GM19239 (cell line): ENCODE data around the gene CNOT4.
"Not testable (repeated sequence)": the region's sequence is repeated elsewhere in the genome, so short reads cannot be mapped to it uniquely, and the experiment has no call there.

Experiments used
- DNase-seq: peaks from one replicate; pipeline ENCODE4 v3.0.0; 2011; ENCODE audit warnings: low spot score; ENCODE audit not compliant: insufficient read length
- FAIRE-seq: peaks from 2 replicates; lab custom pipeline; 2011; peaks lifted over from hg19 to GRCh38; lab: Jason Lieb, UNC

Gene CNOT4

DNA sequence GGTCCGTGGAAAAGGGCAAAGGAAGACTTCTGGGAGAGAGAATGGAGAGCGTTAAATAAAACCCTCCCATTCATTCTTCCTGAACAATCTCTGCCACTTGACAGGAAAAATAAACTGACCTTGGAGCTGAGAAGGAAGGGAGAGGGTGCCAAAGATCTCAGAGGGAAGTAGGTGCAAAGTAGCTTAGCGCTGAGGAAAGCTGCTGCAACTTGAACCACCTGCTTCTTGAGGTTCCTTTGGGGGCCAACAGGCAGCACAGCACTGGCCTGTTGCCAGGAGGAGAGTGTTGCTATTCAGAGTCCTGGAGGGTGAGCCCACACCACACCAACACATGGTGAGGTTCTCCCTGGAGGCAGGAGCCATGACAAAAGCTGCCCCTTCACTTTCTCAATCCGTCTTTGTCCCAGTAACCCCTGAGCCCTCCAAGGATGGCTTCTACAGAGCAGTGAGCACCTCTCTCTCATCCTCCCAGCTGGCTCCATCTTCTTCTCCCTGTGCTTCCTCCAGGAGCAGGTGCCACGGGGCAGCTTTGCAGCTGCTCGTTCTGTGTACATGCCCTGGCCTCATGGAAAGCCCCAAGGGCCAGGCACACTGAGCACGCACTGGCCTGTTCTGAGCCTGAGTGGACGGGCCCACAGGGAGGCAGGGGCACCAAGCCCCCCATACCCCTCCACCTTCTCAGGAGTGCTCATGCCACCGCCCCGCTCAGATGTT lies 174.9 kb downstream of the CNOT4 start:
- no peak for DNase-seq
- no peak for FAIRE-seq

GRCh38 chr7:135333946-135334345 lies 176.0 kb downstream of the CNOT4 start:
- FAIRE-seq: no peak
- no peak for DNase-seq

DNA sequence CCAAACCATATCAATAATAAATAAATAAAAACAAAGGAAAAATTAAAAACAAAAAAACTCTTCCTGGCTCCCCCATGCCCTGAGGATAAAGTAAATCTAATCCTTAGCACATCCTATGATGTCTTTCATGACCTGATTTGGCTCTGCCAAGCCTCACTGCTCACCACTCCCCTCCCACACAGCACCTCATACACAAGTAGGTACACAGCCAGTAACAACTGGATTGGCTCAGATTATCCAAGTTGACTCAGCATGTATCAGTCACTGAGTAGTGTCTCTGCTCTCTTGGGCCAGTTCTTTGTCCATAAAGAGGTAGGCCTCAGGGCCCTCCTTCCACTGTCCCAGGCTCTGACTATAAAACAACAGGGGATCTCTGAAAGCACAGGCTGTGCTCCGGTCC lies 176.7 kb downstream of the CNOT4 start:
- DNase-seq (no peak), FAIRE-seq (no peak)

GRCh38 chr7:135330088-135330487 lies 179.8 kb downstream of the CNOT4 start:
- FAIRE-seq: no peak
- DNase-seq: no peak

- FAIRE-seq: no peak
These were observed 181.4 kb downstream of the CNOT4 start for GRCh38 chr7:135328526-135328925.

GRCh38 chr7:135328053-135328452 lies 181.8 kb downstream of the CNOT4 start:
- no peak for DNase-seq
- no peak for FAIRE-seq

More at GRCh38 chr7:135328526-135328925, 181.4 kb downstream of the CNOT4 start:
- no peak for DNase-seq

- no peak for FAIRE-seq
- no peak for DNase-seq
These were observed 182.4 kb downstream of the CNOT4 start for GRCh38 chr7:135327458-135327857.

DNA sequence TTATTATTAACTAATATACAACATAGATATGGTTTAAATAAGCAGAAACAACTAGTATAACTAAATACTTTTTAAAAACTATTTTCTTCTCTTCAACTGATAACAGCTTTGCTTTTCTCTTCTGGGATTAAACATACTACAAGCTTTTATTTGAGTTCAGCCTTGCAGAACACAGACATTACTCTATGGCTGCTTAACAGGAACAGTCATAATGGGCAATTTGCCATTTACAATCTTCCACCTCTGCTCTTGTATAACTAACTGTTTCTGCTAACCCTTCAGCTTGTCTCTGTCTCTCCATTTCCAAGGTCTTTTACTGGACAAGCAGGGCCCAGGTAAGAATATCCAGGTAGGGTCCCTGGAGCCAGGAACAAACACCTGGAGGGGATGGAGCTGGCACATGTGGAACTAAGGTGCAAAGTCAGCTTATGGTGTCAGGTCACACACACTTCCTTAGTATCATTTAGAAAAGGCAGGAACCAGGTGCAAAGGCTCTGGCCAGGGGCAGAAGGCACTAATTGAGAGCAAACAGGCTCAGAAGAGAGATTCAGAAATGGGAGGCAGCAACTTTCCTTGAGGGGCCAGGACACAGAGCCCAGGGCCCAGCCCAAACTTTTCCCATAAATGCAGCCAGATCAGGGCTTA lies 183.1 kb downstream of the CNOT4 start:
- no peak for FAIRE-seq
- DNase-seq: no peak

- DNase-seq: no peak
- FAIRE-seq: no peak
These were observed 187.1 kb downstream of the CNOT4 start for GRCh38 chr7:135322571-135323340.

DNA sequence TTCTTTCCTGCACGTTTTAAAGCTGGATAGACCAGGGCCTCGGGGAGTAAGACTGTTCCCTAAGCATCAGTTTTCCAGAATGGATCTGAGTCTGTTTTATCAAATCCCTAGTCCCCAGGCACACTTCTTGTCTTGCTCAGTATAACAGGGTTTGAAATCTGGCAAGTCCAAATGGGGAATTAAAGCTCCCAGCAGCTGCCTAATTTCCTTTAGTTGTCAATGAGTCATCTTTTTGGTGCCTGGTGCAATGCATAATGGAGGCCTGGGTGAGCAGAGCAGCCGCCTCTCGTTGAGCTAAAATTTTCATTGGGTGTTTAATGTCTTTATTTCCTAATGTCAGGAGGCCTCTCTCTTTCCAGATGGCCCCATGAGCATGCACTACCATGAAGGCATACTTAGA lies 188.3 kb downstream of the CNOT4 start:
- DNase-seq (no peak), FAIRE-seq (no peak)

DNA sequence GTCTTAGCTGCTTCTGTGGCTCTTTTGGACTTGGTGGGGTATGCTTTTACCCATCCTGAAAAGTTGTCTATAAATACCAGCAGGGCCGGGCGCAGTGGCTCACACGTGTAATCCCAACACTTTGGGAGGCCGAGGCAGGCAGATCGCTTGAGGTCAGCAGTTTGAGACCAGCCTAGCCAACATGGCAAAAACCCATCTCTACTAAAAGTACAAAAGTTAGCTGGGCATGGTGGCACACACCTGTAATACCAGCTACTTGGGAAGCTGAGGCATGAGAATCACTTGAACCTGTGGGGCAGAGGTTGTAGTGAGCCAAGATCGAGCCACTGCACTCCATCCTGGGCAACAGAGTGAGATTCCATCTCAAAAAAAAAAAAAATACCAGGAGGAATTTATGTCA lies 188.9 kb downstream of the CNOT4 start:
- FAIRE-seq: not testable (repeated sequence)

GRCh38 chr7:135320268-135320667 lies 189.6 kb downstream of the CNOT4 start:
- no peak for DNase-seq

More for the DNA sequence above, 188.9 kb downstream of the CNOT4 start:
- DNase-seq: not testable (repeated sequence)

GRCh38 chr7:135317676-135318325 lies 192.1 kb downstream of the CNOT4 start:
- no peak for DNase-seq
- no peak for FAIRE-seq

More at GRCh38 chr7:135320268-135320667, 189.6 kb downstream of the CNOT4 start:
- FAIRE-seq: no peak

GRCh38 chr7:135316648-135317313 lies 193.1 kb downstream of the CNOT4 start:
- DNase-seq (no peak), FAIRE-seq (no peak)

DNA sequence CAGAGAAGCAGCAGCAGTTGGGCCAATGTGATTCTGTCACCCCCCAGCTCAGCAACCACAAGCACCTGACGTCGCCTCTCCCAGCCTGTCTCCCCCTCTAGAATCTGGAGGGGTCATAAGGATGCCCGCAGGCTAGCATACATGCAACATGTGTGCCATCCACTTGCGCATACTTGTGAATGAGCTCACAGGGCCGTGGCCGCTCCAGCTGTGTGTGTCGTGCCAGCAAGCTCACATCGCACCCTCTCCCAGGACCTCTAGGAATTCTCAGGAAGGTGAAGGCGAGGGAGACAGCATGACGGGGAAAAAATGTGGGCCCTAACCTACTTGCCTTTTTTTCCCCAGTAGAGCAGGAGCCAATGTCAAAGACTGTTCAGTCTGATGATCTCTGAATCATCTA lies 195.9 kb downstream of the CNOT4 start:
- no peak for FAIRE-seq

More for the DNA sequence above, 195.9 kb downstream of the CNOT4 start:
- DNase-seq: no peak
